IPS-18c (cell line): ENCODE measurements around the gene BCL6B.

ENCODE experiments used
- H3K4me3 ChIP-seq: 2 replicates; pipeline ENCODE4 v1.7.0; 2013; ENCODE audit warnings: low read depth, mild to moderate bottlenecking, low read length, moderate library complexity; ENCODE audit not compliant: insufficient read depth
- H3K9me3 ChIP-seq: one replicate; pipeline ENCODE4 v1.6.1; 2013; ENCODE audit warnings: mild to moderate bottlenecking, low read length, moderate library complexity; ENCODE audit not compliant: control insufficient read depth, insufficient read depth

Gene BCL6B

GRCh38 chr17:7020894-7021664 lies 1.8 kb upstream of the BCL6B start:
- Histone ChIP-seq H3K9me3 (no peaks in the 10 kb centered on the region), H3K4me3 (no peak overlapping the region)

DNA sequence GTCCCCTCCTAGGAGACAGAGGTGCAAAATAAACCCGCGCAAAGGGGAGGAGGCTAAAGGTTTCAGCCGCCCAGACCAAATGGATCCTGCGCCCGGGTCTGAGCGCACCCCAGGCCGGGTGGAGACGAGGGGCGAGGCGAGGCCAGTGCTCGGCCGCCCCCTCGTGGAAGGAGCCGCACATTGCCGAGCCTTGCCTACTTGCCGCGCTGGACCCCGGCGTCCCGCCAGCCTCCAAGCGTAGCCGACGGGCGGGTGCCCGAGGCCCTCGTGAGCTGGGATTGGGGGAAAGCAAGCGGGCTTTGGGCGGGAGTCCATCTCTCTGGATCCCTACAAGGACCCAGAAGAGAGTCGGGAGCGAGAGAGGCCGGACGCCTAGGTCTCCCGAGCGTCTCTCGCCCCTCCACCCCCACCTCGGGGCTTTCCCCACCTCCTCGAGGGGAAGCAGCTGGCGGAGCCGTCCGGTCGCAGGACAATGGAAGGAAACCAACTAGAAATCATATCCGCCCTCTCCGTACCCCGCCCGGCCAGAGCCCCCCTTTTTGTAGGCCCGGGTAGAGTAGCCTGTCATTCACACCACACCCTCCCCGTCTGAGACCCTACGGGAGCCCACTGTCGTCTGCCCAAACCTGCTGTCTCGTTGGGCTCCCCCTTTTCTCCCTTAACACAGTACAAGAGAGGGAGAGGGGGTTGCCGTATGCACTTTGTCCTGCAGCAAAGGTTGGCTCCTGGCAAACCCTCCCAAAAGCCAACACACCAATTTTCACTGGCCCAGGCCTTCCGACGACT lies 664 bp upstream of the BCL6B start:
- H3K4me3 ChIP-seq: peak overlapping the region; percentile 52
- H3K9me3 ChIP-seq: no peaks in the 10 kb centered on the region

DNA sequence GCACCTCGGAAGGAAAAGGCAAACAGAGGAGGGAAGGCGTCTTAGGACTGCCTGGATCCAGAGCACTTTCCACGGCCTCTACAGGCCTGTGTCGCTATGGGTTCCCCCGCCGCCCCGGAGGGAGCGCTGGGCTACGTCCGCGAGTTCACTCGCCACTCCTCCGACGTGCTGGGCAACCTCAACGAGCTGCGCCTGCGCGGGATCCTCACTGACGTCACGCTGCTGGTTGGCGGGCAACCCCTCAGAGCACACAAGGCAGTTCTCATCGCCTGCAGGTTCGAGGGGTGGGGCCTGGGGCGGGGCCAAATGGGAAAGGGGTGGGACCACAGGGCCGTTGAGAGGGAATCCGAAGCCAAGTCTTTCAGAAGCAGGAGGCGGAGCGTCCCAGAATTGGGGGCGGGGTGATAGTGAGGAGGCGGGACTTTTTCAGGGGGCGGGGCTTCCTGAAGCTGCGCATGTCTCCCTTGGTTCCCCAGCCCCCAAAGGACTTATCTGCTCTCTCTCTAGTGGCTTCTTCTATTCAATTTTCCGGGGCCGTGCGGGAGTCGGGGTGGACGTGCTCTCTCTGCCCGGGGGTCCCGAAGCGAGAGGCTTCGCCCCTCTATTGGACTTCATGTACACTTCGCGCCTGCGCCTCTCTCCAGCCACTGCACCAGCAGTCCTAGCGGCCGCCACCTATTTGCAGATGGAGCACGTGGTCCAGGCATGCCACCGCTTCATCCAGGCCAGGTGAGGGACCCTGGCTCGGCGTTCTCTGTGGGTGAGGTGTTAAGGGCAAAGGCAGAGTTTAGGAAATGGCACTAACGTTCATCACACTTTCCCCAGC lies 939 bp downstream of the BCL6B start:
- H3K9me3 ChIP-seq: no peaks in the 10 kb centered on the region

DNA sequence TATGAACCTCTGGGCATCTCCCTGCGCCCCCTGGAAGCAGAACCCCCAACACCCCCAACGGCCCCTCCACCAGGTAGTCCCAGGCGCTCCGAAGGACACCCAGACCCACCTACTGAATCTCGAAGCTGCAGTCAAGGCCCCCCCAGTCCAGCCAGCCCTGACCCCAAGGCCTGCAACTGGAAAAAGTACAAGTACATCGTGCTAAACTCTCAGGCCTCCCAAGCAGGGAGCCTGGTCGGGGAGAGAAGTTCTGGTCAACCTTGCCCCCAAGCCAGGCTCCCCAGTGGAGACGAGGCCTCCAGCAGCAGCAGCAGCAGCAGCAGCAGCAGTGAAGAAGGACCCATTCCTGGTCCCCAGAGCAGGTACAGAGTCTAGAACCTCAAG lies 1.5 kb downstream of the BCL6B start:
- no peaks in the 10 kb centered on the region for H3K9me3 ChIP-seq
- no peak overlapping the region for H3K4me3 ChIP-seq

More for the DNA sequence above, 939 bp downstream of the BCL6B start:
- H3K4me3 ChIP-seq: peak overlapping the region; percentile 52; the same call in 1 of the 2 replicates

DNA sequence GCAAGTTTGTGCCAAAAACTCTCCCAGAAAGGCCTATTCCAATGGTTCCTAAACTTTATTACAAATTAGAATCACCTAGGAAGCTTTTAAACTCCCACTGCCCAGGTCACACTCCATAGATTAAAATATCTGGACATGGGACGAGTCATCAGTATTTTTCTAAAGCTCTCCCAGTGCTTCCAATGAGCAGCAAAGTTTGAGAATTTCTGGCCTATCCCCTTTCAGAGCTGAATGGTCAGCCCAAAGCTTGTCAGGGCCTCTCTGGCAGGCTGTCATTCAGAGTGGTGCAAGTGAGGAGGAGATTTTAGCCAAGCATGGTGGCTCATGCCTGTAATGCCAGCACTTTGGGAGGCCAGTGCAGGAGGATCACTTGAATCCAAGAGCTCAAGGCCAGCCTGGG lies 2.4 kb downstream of the BCL6B start:
- Histone ChIP-seq H3K4me3 (no peak overlapping the region), H3K9me3 (no peaks in the 10 kb centered on the region)

- Histone ChIP-seq H3K9me3 (no peaks in the 10 kb centered on the region), H3K4me3 (no peak overlapping the region)
These were observed 3.7 kb downstream of the BCL6B start for GRCh38 chr17:7026471-7027115.

- no peak overlapping the region for H3K4me3 ChIP-seq
- no peaks in the 10 kb centered on the region for H3K9me3 ChIP-seq
These were observed 4.5 kb downstream of the BCL6B start for GRCh38 chr17:7027335-7027734.

DNA sequence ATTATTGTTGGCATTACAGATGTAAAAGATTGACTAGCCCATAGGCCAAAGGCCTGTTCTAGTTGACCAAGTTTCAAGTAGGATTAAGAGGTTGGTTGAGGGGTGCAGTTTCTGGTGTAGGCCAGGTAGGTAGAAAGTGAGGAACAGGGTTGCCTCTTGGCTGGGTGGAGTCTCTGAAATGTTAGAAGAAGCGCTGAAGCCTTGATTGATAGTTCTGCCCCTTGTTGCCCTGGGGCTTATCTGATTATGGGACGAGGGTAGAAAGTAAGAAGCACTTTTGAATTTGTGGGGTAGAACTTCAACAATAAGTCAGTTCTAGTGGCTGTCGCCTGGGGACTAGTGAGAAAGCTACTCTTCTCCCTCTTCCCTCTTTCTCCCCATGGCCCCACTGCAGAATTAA lies 6.2 kb downstream of the BCL6B start:
- no peak overlapping the region for H3K4me3 ChIP-seq
- H3K9me3 ChIP-seq: no peaks in the 10 kb centered on the region

GRCh38 chr17:7029659-7030058 lies 6.8 kb downstream of the BCL6B start:
- no peak overlapping the region for H3K4me3 ChIP-seq

GRCh38 chr17:7034955-7035590 lies 12.2 kb downstream of the BCL6B start:
- Histone ChIP-seq H3K9me3 (peaks cover 3% of the 10 kb centered on the region), H3K4me3 (peak overlapping the region; percentile 90; the same call in 1 of the 2 replicates)

More at GRCh38 chr17:7029659-7030058, 6.8 kb downstream of the BCL6B start:
- H3K9me3 ChIP-seq: no peaks in the 10 kb centered on the region

DNA sequence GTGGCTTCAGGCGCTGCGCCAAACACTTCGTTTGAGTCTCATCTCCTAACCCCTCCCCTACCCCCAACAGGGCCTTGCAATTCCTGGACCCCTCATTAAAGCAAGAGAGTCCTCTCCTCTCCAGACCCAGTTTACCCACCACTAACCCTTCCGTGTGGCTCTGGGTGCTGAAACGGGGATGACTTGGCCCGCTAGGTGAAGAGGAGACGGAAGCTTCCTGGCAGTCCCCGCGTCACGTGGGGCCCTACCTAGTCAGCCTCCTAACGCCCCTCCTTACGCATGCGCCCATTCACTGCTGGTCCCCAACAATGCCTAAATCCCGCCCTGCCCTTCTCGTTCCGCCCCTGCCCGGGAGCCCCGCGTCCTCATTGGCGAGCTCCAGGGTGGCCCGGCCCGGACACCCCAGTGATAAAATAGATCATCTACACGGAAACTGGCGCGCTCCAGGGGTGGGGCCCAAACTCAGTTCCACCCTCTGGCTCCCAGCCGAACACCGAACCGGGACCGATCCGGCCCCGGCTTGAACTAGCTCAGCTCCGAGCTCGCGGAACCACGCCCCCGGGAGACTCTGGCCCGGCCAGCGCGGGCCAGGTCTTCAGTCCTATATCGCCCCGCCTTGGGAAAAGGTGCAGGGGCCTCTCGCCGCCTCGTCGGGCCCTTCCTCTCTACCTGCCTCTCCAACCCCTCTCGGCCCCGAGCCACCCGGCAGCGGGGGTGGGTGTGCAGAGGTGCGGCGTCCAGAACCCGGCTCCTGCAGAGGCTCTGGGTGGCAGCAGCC lies 12.9 kb downstream of the BCL6B start, which contains the start of gene SLC16A13:
SLC16A13 (plus strand) TSS at position 425 of the 778 bp plus-strand sequence. CDS start 368 bp downstream, outside the sequence.
- Histone ChIP-seq H3K4me3 (peak within 1 kb of the TSS; percentile 90), H3K9me3 (peaks cover 3% of the 10 kb centered on the region)

- Histone ChIP-seq H3K4me3 (no peak overlapping the region; the same call in 1 of the 2 replicates), H3K9me3 (peaks cover 4% of the 10 kb centered on the region)
These were observed 15.4 kb downstream of the BCL6B start for GRCh38 chr17:7038025-7038862.

DNA sequence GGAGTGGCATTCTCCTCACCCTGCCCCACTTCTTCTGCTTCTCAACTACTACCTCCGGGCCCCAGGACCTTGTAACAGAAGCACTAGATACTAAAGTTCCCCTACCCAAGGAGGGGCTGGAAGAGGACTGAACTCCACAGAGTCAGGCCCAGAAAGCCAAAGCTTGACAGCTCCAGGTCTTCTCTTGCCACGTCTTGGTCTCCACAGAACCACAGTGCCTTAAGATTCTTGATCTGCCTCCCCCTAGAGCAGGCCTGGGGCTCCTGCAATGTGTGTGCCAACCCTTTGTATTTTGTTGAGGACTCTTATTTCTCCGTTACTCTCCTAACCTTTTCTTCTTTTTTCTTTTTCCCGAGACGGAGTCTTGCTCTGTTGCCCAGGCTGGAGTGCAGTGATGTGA lies 17.0 kb downstream of the BCL6B start:
- no peak overlapping the region for H3K4me3 ChIP-seq
- H3K9me3 ChIP-seq: peaks cover 6% of the 10 kb centered on the region

GRCh38 chr17:7041607-7042500 lies 19.0 kb downstream of the BCL6B start:
- H3K4me3 ChIP-seq: peak overlapping the region; percentile 59; the same call in 1 of the 2 replicates
- H3K9me3 ChIP-seq: peaks cover 3% of the 10 kb centered on the region
